Ovary (tissue), 3 donors: ENCODE measurements around the gene EEIG1.

Experiments used
- EP300 ChIP-seq: sonication (generic); formaldehyde crosslinking; IDR thresholded peaks from one replicate; pipeline ENCODE4 v1.6.1; 2017; ENCODE audit warnings: antibody characterized with exemption
- TF ChIP-seq, protein P1 (sequence below), 3 donors: fragments of 450-650 bp in 2 of 3; fragments of 200-600 bp in 1 of 3; IDR thresholded peaks; one replicate each; pipeline versions ENCODE4 v1.5.1 to v1.8.0; 2016 to 2022; ENCODE audit warnings: antibody characterized with exemption in 3 of 3, mild to moderate bottlenecking in 1 of 3
- donor health status: DM: no; HTN: no; CAD: no.

DNA sequence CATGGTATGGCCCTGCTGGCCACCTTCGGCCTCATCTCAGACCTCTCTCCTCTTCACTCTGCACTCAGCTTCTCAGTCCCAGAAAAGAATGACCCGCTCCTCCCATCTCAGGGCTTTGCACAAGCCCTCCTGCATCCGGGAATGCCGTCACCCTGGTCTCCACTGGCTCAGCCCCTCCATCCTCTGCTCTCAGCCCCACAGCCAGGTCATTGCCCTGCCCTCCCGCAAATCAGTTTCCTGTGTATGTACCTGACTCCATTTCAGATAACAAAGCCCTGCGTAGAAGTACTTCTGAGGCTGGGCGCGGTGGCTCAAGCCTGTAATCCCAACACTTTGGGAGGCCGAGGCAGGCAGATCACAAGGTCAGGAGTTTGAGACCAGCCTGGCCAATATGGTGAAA is 28.9 kb upstream of the EEIG1 start:
- TF ChIP-seq, protein P1, sequence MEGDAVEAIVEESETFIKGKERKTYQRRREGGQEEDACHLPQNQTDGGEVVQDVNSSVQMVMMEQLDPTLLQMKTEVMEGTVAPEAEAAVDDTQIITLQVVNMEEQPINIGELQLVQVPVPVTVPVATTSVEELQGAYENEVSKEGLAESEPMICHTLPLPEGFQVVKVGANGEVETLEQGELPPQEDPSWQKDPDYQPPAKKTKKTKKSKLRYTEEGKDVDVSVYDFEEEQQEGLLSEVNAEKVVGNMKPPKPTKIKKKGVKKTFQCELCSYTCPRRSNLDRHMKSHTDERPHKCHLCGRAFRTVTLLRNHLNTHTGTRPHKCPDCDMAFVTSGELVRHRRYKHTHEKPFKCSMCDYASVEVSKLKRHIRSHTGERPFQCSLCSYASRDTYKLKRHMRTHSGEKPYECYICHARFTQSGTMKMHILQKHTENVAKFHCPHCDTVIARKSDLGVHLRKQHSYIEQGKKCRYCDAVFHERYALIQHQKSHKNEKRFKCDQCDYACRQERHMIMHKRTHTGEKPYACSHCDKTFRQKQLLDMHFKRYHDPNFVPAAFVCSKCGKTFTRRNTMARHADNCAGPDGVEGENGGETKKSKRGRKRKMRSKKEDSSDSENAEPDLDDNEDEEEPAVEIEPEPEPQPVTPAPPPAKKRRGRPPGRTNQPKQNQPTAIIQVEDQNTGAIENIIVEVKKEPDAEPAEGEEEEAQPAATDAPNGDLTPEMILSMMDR (IDR thresholded peaks at IDR 0.05), result no peak
- no peak for TF ChIP-seq EP300
